SH-SY5Y (cell line): Measurements from ENCODE around the gene AFF3.

Experiments
- GATA2 ChIP-seq: IDR thresholded peaks from 2 replicates; pipeline ENCODE4 v1.6.1; 2011; ENCODE audit warnings: mild to moderate bottlenecking, low read depth, low read length
- GATA3 ChIP-seq: IDR thresholded peaks from 2 replicates; pipeline ENCODE4 v1.6.1; 2011; ENCODE audit warnings: low read depth, mild to moderate bottlenecking, low read length, moderate library complexity

- TF ChIP-seq GATA2 (no peak), GATA3 (no peak)
These were observed 21.2 kb upstream of the AFF3 start for GRCh38 chr2:100163605-100164004.
